Endometrial microvascular endothelial cells (primary cell): ENCODE measurements around the gene RNF141. TPM values are rescaled to one million over a fixed set of nuclear protein-coding genes. Genes with fewer than 3 reads are reported as not detected.

Experiments used
- in situ Hi-C: cut with HindIII; loops from 2 replicates; pipeline ENCODE4 v1.10.0; 2017; ENCODE audit warnings: low sequenced_read_pairs, low pct_unique_long_range_greater_than_20kb; ENCODE audit errors: inconsistent ontology term
- total RNA-seq: library from RNA; depleted of rRNA; stranded (reverse); fragments of >200 nt; gene quantifications from one replicate; pipeline ENCODE4 v1.2.3, GENCODE V29; 2015; ENCODE audit errors: inconsistent ontology term

The RNF141 gene
- total RNA-seq, 1 donor from 2014 or later = 29.1 TPM

- in situ Hi-C loops = no loop called here
These were observed 8.5 kb downstream of the RNF141 start for GRCh38 chr11:10532526-10532925.

DNA sequence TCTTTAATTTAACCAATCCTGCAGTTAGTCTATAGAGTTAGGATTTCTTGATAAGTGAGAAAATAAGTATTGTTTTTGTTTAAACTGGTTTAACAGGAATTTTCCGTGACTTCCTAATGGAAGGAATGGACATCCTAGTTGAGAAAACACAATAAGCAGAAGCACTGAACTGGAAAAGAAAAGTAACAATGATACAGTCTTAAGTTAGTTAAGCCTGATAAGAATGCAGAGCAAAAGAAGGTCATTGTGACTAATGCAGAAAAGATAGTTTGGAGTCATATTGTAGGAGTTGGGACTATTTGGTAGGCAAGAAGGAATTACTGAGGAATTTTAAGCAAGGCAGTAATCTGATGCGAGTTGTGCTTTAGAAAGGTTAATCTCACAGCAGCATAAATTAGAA is 11.7 kb downstream of the RNF141 start:
- in situ Hi-C loops = no loop called here

DNA sequence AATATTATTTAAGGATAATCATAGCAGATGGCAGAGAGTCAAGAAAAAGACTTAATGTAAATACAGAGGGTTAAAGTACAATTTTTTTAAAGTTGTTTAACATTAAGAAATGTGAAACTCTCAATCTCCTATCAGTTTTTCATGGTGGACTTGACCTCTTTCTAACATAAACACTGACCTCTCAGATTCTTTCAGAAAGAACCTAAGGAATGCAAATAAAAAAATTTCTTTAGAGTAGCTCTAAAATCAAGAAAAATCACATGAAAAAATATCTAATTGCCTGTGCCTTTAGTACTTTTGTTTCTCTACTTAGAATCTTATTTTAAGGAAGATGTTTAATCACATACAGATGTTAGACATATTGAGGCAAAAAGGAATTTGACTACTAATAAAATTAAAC is 12.9 kb downstream of the RNF141 start:
- in situ Hi-C loops = no loop called here

GRCh38 chr11:10526974-10527918 is 13.7 kb downstream of the RNF141 start:
- in situ Hi-C loops = no loop called here

GRCh38 chr11:10524471-10524870 is 16.5 kb downstream of the RNF141 start:
- in situ Hi-C loops = no loop called here

DNA sequence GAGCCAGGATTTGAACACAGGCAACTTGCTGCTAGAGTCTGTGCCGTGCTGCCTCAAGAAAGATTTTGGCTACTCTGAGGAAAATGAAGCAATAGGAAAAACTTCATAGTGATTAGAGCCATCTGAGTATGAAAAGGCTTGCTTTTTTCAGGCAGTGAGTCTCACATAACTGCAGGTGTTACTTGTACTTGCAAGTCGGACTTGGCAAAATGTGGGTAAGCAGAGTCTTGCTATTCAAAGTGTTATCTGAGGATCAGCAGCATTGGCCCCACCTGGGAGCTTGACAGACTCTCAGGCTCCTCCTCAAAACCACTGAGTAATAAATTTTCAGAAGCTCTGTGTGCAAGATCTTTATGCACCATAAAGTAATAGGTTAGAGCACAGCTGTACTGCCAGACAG is 18.1 kb downstream of the RNF141 start:
- in situ Hi-C loops = no loop called here

GRCh38 chr11:10522276-10522675 is 18.7 kb downstream of the RNF141 start:
- in situ Hi-C loops = no loop called here

- in situ Hi-C loops = no loop called here
These were observed 20.4 kb downstream of the RNF141 start for GRCh38 chr11:10520562-10520961.

GRCh38 chr11:10519630-10520029 is 21.4 kb downstream of the RNF141 start:
- in situ Hi-C loops = no loop called here

DNA sequence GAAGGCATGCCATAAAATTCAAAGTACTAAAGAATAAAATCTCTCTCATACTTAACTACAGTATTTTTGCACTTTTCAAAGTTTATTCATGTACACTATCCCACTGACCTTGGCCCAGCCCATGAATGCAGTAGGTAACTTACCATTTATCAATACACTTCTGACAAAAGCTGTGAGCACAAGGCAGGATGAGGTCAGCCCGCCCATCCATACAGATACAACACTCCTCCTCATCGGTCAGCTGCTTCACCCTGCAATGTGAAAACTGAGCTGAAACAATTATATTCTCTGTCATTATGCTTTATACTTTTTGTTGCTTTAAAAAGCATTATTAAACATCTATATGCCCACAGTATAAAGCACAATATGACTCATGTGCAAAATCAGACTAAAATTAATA is 22.1 kb downstream of the RNF141 start:
- in situ Hi-C loops = no loop called here

GRCh38 chr11:10518123-10518522 is 22.9 kb downstream of the RNF141 start:
- in situ Hi-C loops = no loop called here

GRCh38 chr11:10515418-10515817 is 25.6 kb downstream of the RNF141 start:
- in situ Hi-C loops = no loop called here

DNA sequence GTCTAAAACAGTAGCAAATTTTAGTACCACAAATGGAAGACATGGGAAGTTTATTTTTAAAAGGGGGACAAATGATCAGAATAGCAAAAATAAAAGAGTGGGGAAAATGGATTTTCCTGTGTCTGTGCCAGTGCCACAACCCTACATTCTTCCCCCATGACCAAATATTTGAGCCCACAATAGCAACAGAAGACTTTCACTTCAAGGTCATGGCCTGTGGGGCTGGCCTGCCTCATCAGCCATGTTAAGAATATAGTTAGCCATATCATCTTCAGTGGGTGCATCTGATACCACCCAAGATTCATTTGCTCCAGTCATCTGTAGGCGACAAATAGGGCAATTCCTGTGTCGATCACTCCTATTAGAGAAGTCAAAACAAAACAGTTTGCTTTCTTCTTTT is 26.3 kb downstream of the RNF141 start:
- in situ Hi-C loops = no loop called here

DNA sequence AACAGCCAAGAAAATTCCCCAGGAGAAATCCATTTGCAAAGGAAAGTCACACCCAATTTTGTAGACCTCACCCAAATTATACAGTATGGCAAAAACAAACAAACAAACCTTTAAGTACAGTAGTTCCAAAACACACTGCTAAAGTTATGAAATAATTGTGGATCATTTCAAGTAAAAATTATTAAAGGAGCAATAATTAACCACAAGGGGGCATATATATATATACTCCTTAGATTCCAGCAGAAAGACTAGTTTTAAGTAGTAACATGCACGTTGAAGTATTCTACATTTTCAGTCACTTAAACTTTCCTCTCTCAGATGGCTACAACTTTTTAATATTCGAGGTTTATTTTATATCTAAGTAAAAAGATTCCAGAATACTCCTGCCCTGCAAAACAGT is 26.8 kb downstream of the RNF141 start:
- in situ Hi-C loops = no loop called here

DNA sequence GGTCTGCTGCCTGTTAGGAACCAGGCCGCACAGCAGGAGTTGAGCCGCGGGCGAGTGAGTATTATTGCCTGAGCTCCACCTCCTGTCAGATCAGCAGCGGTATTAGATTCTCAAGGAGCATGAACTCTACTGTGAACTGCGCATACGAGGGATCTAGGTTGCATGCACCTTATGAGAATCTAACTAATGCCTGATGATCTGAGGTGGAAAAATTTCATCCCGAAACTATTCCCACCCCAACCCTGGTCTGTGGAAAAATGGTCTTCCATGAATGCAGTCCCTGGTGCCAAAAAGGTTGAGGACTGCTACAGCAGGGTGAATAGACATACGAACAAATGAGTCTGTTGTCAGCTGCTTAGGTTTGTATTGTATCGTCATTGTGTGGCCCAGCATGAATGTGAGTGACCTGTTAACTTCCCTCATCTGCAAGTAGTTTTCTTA is 29.8 kb downstream of the RNF141 start:
- in situ Hi-C loops = no loop called here

- in situ Hi-C loops = no loop called here
These were observed 35.0 kb downstream of the RNF141 start for GRCh38 chr11:10506008-10506370.

DNA sequence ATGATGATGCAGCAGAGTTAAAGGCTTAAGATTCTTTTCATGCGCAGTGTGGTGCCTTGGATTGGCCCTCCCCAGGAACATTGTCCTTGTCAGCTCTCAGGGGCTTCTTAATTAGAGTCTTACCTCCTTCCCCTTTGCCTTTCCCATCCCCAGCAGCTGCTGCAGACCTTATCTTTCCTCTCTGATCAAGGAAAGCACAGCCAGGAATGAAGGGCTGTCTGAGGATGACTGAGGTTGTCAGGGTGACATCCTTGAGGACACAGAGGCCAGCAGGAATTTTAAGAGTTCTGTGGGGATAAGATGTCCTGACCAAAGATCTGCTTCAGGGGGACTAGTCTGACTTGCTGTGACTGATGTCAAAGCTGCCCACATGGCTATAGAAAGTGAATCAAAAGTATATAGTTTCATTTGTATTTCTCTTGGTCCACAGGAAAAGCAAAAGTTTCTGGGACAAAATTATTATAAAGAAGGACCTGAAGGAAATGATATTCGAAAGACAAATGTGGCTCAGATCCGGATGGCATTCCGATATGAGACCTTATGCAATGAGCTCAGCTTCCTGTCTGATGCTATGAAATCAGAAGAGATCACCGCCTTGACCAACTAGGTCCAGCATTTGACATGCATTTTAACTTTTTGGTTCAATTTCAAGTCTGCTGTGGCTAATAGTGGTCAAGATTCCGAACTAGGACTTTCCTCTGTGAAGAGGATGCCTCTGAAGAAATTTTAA is 35.5 kb downstream of the RNF141 start:
- in situ Hi-C loops = no loop called here

- in situ Hi-C loops = no loop called here
These were observed 36.5 kb downstream of the RNF141 start for GRCh38 chr11:10504490-10504889.

DNA sequence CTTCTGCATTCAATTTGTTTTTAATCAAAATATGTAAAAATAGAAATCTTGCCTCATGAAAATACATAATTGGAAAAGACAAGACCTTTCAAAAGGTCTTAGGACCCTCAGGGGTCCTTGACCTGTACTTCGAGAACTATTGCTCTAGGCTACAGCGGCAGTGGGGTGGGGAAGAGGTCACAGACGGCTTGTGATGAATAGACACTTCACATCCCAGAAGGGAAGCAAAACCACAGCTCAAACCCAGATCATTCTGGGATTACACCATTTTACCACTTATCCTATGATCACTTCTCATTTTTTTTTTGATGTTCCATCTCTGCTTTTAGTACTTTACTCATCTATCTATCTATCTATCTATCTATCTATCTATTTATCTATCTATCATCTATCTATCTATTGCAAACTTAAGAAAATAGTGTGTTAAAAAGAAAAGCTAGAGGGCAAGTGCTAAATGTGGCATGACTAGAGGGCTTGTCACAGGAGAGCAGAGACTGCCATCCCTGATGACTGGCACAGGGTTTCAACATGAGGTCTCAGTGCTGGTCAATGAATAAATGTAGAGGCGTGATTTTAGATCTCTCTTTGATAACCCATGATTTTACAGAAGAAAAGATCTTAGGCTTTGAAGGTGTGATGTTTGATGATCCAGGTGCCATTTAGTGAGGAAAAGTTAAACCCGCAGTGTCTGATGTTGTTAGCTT is 37.1 kb downstream of the RNF141 start:
- in situ Hi-C loops = no loop called here

DNA sequence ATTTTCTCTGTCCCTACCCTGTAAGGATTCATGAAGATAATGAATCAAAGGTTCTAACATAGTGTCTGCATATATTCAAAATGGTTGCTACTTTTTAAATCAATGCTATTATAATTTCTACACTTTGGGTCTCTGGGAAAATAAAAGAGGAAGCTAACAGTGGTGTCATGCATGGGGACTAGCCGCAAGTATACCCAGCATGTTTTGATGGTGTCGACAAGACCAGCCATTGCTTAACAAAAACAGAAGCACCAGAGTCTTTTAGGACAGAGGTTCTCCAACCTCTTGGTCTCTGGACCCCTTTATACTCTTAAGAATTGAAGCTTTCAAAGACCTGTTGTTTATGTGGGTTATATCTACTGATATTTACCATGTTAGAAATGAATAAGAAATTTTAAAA is 37.8 kb downstream of the RNF141 start:
- in situ Hi-C loops = no loop called here
